Liver (tissue), 9 donors: ENCODE results near the gene PLXNA2. TPM values are rescaled to one million over a fixed set of nuclear protein-coding genes. Genes with fewer than 3 reads are reported as not detected.

Experiments
- DNase-seq: peaks from one replicate; pipeline ENCODE4 v3.0.0-alpha.2; 2017; ENCODE audit warnings: low spot score
- H3K27ac ChIP-seq, 2 donors: one replicate each; pipeline ENCODE4 v1.7.0; 2013; ENCODE audit warnings: inconsistent platforms in 2 of 2, low read length in 2 of 2, control low read depth in 1 of 2, low read depth in 1 of 2, mild to moderate bottlenecking in 1 of 2
- H3K27me3 ChIP-seq, 4 donors: one replicate each; pipeline versions ENCODE4 v1.6.1 to v1.7.0; 2013; ENCODE audit warnings: low read length in 3 of 4, inconsistent platforms in 1 of 4, mild to moderate bottlenecking in 1 of 4, moderate library complexity in 1 of 4; ENCODE audit not compliant: control insufficient read depth in 4 of 4, insufficient read depth in 4 of 4
- H3K36me3 ChIP-seq, 4 donors: one replicate each; pipeline versions ENCODE4 v1.6.1 to v1.7.0; 2013; ENCODE audit warnings: low read length in 3 of 4, mild to moderate bottlenecking in 3 of 4, low read depth in 1 of 4, moderate library complexity in 1 of 4; ENCODE audit not compliant: control insufficient read depth in 4 of 4, insufficient read depth in 3 of 4
- H3K4me1 ChIP-seq, 4 donors: one replicate each; pipeline versions ENCODE4 v1.6.1 to v1.7.0; 2013; ENCODE audit warnings: low read length in 3 of 4, mild to moderate bottlenecking in 3 of 4, moderate library complexity in 1 of 4; ENCODE audit not compliant: control insufficient read depth in 4 of 4, insufficient read depth in 4 of 4
- H3K4me3 ChIP-seq, 3 donors: one replicate each; pipeline versions ENCODE4 v1.6.1 to v1.7.0; 2013; ENCODE audit warnings: low read length in 3 of 3, control low read depth in 1 of 3, low read depth in 1 of 3, mild to moderate bottlenecking in 1 of 3
- H3K9ac ChIP-seq, 2 donors: one replicate each; pipeline ENCODE4 v1.7.0; 2013; ENCODE audit warnings: low read length in 2 of 2, mild to moderate bottlenecking in 2 of 2, moderate library complexity in 2 of 2, control low read depth in 1 of 2, low read depth in 1 of 2
- H3K9me3 ChIP-seq, 4 donors: one replicate each; pipeline versions ENCODE4 v1.6.1 to v1.7.0; 2013; ENCODE audit warnings: low read length in 3 of 4; ENCODE audit not compliant: control insufficient read depth in 4 of 4
- ATF3 ChIP-seq: IDR thresholded peaks from 2 replicates; pipeline ENCODE4 v1.6.1; 2016; ENCODE audit warnings: antibody characterized with exemption
- CTCF ChIP-seq: fragments of 150-350 bp; IDR thresholded peaks from 2 replicates; pipeline ENCODE4 v1.5.1; 2017; ENCODE audit warnings: improper control_type of control experiment, low read depth, low read length; ENCODE audit not compliant: missing input control
- EGR1 ChIP-seq, 2 donors: IDR thresholded peaks; 2 replicates each; pipeline ENCODE4 v1.6.1; 2016 to 2018; ENCODE audit warnings: antibody characterized with exemption in 2 of 2, low read depth in 2 of 2
- FOXA1 ChIP-seq: IDR thresholded peaks from 2 replicates; pipeline ENCODE4 v1.6.1; 2016; ENCODE audit warnings: antibody characterized with exemption
- FOXA2 ChIP-seq: IDR thresholded peaks from 2 replicates; pipeline ENCODE4 v1.6.1; 2016; ENCODE audit warnings: antibody characterized with exemption
- GABPA ChIP-seq, 2 donors: IDR thresholded peaks in 1 of 2; conservative IDR thresholded peaks in 1 of 2; 2 replicates each; pipeline ENCODE4 v1.6.1; 2016; ENCODE audit warnings: antibody characterized with exemption in 2 of 2, mild to moderate bottlenecking in 1 of 2, moderate library complexity in 1 of 2
- HNF4A ChIP-seq, 2 donors: conservative IDR thresholded peaks; 2 replicates each; pipeline ENCODE4 v1.6.1; 2016; ENCODE audit warnings: antibody characterized with exemption in 2 of 2, mild to moderate bottlenecking in 2 of 2
- HNF4G ChIP-seq: IDR thresholded peaks from 2 replicates; pipeline ENCODE4 v1.6.1; 2016; ENCODE audit warnings: antibody characterized with exemption
- MAX ChIP-seq: IDR thresholded peaks from 2 replicates; pipeline ENCODE4 v1.6.1; 2016; ENCODE audit warnings: antibody characterized with exemption
- NR2F2 ChIP-seq: IDR thresholded peaks from 2 replicates; pipeline ENCODE4 v1.6.1; 2016; ENCODE audit warnings: antibody characterized with exemption
- RAD21 ChIP-seq, 2 donors: IDR thresholded peaks; 2 replicates each; pipeline ENCODE4 v1.6.1; 2016; ENCODE audit warnings: antibody characterized with exemption in 2 of 2, mild to moderate bottlenecking in 2 of 2
- REST ChIP-seq: IDR thresholded peaks from 2 replicates; pipeline ENCODE4 v1.6.1; 2016; ENCODE audit warnings: antibody characterized with exemption, mild to moderate bottlenecking
- RXRA ChIP-seq, 2 donors: IDR thresholded peaks; 2 replicates each; pipeline ENCODE4 v1.6.1; 2017 to 2018; ENCODE audit warnings: antibody characterized with exemption in 2 of 2, mild to moderate bottlenecking in 1 of 2
- SP1 ChIP-seq: IDR thresholded peaks from 2 replicates; pipeline ENCODE4 v1.6.1; 2018; ENCODE audit warnings: antibody characterized with exemption, mild to moderate bottlenecking
- TAF1 ChIP-seq: conservative IDR thresholded peaks from 2 replicates; pipeline ENCODE4 v1.6.1; 2016; ENCODE audit warnings: antibody characterized with exemption, mild to moderate bottlenecking
- YY1 ChIP-seq: IDR thresholded peaks from 2 replicates; pipeline ENCODE4 v1.6.1; 2016; ENCODE audit warnings: antibody characterized with exemption, mild to moderate bottlenecking
- ZBTB33 ChIP-seq: IDR thresholded peaks from 2 replicates; pipeline ENCODE4 v1.6.1; 2016; ENCODE audit warnings: antibody characterized with exemption
- WGBS: extraction: QIAGEN DNeasy Blood & Tissue Kit; methylation state at CpG from one replicate; pipeline ENCODE4 v1.1.7; 2013; 5-methylcytosine and 5-hydroxymethylcytosine counted together
- polyA plus RNA-seq, 2 donors: library from polyadenylated mRNA; stranded (reverse) in 1 of 2; unstranded in 1 of 2; fragments of 200-250 nt in 1 of 2; fragments of >200 nt in 1 of 2; fragmentation: Nextera tagmentation in 1 of 2; extraction: Ambion mirVana in 1 of 2; gene quantifications; one replicate each; pipeline versions ENCODE4 v1.2.1 to v1.2.3, GENCODE V29; 2013 to 2015
- total RNA-seq, 2 donors: library from RNA; depleted of rRNA; stranded (reverse); fragments of >200 nt; gene quantifications; one replicate each; pipeline ENCODE4 v1.2.3, GENCODE V29; 2014
- donor health status: healthy.
- donor health status: healthy.
- donor health status: healthy.
- donor health status: healthy.
- donor health status: healthy.

The PLXNA2 gene
- total and polyA plus RNA-seq, 4 donors = 1.8 to 9.2 (median 2.8) TPM

- no peaks in the 10 kb centered on the region for H3K36me3 ChIP-seq
- TF ChIP-seq RXRA (IDR thresholded peaks at IDR 0.05) (no peak), HNF4A (conservative IDR thresholded peaks at IDR 0.05) (no peak), TAF1 (no peak), FOXA2 (no peak), HNF4G (no peak), GABPA (IDR thresholded peaks at IDR 0.05 in 1 of 2, conservative IDR thresholded peaks at IDR 0.05 in 1 of 2) (no peak), REST (no peak), RAD21 (IDR thresholded peaks at IDR 0.05) (no peak), SP1 (no peak), NR2F2 (no peak), ZBTB33 (no peak), ATF3 (no peak), YY1 (no peak), CTCF (no peak), FOXA1 (no peak)
- no peak for DNase-seq
- H3K9ac ChIP-seq = no peak overlapping the region
- no peak overlapping the region for H3K4me3 ChIP-seq
- no peaks in the 10 kb centered on the region for H3K4me1 ChIP-seq
- WGBS = 96% methylated on average over 4 of the region's 4 CpGs
- H3K9me3 ChIP-seq = no peaks in the 10 kb centered on the region
- H3K27me3 ChIP-seq = no peaks in the 10 kb centered on the region
- H3K27ac ChIP-seq = no peak overlapping the region
Observed at GRCh38 chr1:208110296-208110695, 133.9 kb downstream of the PLXNA2 start.

- Histone ChIP-seq H3K4me1 (no peaks in the 10 kb centered on the region), H3K4me3 (no peak overlapping the region), H3K27ac (no peak overlapping the region), H3K9me3 (no peaks in the 10 kb centered on the region), H3K36me3 (no peaks in the 10 kb centered on the region), H3K9ac (no peak overlapping the region), H3K27me3 (no peaks in the 10 kb centered on the region)
- 95% methylated on average over 5 of the region's 5 CpGs for WGBS
- DNase-seq = no peak
- TF ChIP-seq RXRA (IDR thresholded peaks at IDR 0.05) = no peak
- TF ChIP-seq YY1 = no peak
- TF ChIP-seq REST = no peak
- no peak for TF ChIP-seq RAD21 (IDR thresholded peaks at IDR 0.05)
- no peak for TF ChIP-seq EGR1 (IDR thresholded peaks at IDR 0.05; ENCODE audit: low read depth in 2 of 2)
- TF ChIP-seq ATF3 = no peak
- no peak for TF ChIP-seq SP1
- no peak for TF ChIP-seq TAF1
- no peak for TF ChIP-seq MAX
- no peak for TF ChIP-seq GABPA (IDR thresholded peaks at IDR 0.05 in 1 of 2, conservative IDR thresholded peaks at IDR 0.05 in 1 of 2)
- TF ChIP-seq HNF4G = no peak
Observed at GRCh38 chr1:208108646-208109330, 135.4 kb downstream of the PLXNA2 start.
